HG03280 (cell line): Measurements from ENCODE around the gene SH3PXD2A.
"Not testable (repeated sequence)": the region's sequence is repeated elsewhere in the genome, so short reads cannot be mapped to it uniquely, and the experiment has no call there.

Experiments used
- ATAC-seq: cut with Tn5 transposase; IDR thresholded peaks from one replicate; pipeline ENCODE4 v1.9.1; 2021; ENCODE audit warnings: mild to moderate bottlenecking, moderate library complexity; ENCODE audit not compliant: unreplicated experiment

The SH3PXD2A gene

GRCh38 chr10:103851261-103851660 is 4.1 kb downstream of the SH3PXD2A start:
- no peak for ATAC-seq

DNA sequence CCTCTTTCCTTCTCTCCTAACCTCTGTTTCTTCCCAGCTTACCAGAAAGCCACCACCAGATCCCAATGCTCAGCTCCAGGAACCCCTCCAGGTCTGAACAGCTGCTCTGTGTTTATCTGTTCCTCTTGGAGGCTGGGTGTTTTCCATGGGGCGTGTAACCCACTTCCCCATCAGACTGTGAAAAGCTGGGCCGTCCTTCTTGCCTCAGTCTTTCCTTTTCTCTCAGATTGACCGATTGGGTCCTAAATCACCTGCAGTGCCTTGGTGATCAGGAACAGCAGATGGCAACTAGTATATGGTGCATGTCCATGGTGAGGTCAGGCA is 4.8 kb downstream of the SH3PXD2A start:
- no peak for ATAC-seq

DNA sequence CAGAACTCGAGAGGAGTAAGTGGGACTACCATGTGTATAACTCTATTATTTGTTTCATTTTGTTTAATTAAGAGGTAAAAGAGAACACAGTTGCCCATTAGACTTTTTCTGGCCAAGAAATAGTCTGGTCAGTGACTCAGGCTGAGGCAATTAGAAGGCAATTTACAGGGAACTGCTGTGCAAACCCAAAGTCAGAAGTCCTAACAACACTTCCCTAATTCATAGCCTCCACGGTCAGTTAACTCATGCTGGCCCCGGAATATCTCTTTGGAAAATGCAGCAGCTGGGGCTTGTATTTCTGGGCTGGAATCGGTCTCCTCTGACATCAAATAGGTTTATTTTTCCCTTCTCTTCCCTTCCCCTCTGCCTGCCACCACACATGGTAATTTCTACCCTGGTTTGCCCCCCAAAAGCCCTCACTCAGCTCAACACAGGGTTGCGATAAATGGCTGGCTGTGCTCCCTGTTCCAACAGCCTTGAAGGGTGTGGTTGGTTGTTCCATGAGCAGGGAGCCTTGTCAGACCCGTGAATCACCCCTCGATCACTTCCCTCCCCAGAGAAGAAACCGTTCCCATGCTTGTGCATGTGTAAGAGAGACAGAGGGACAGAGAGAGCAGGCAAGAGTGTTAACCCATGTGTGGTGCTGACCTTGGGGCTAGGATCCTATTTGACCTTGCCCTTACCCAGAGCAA is 5.3 kb downstream of the SH3PXD2A start:
- no peak for ATAC-seq

DNA sequence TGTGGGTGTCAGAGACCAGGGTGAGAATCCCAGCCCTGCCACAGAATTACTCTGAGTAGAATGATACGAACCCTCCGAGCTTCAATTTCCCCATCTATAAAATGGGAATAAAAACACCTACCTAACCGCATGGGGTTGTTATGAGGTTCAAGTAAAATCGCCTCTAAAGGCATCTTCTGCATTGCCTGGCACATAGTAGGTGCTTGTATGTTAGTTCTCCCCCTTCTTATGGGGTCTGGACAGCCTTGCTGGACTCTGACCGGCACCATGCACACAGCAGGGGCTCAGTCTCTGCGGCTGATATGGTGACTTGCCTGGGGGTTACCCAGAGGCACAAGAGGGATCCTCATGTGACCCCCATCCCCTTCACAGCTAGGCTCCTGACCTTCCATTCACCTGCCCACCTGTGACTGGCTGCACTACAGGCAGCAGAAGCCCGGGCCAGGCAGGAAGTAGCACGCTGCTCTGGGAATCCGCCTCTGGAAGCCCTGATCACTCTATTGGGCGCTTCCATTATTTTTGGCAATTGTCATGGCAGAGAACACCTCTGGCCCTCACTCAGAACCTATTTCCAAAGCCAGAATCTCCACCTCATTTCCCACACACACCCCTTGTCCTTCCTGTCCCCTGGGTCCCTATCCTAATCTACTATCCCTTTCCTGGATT is 6.0 kb downstream of the SH3PXD2A start:
- no peak for ATAC-seq

DNA sequence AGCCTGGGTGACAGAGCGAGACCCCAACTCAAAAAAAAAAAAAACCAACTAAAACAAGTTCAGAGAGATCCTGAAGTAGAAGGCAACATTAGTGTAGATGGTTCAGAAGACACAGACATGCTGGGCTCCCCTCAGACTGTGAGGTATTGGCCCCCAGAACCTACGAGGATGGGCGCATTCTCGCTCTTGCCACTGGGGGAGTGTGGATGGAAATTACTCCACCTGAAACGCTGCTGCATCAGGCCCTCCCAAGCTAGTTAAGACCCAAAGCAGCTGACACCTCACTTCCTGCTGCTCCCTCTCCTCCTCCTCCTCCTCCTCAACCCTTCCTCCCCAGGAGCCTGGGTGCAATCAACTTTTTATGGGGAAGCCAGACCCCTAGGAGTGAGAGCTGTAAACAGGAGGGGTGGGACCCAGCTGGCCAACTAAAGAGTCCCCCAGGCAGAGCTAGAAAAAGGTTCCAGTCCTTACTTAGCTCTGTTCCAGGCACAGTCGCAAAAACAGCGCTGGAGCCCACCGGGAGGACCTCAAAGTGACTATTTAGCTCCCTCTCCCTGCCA is 7.4 kb downstream of the SH3PXD2A start:
- ATAC-seq: no peak

DNA sequence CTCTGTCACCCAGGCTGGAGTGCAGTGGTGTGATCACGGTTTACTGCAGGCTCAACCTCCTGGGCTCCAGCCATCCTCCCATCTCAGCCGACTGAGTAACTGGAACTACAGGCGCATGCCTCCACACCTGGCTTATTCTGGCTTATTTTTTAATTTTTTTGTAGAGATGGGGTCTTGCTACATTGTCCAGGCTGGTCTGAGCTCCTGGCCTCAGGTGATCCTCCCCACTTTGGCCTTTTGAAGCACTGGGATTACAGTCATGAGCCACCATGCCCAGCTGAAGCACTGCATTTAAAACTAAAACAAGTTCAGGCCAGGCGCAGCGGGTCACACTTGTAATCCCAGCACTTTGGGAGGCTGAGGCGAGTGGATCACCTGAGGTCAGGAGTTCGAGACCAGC is 8.0 kb downstream of the SH3PXD2A start:
- ATAC-seq: no peak

DNA sequence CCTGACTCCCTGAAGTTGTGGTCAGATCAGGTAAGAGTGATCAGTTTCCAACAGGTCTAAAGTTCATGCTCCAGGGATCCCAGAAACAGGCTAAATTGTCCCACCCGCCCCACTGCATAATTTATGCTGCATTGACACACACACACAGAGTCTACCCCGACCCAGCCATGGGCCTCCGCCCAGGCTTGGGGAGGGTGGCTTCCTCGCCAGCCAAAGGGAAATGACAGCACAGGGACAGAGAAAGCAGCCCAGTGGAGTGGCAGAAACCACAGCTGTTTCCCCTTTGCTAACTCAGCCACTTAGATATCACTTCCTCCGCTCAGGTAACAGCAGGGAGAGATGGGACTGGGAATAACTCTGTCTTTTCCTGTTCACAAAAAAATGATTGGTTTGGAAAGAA is 9.4 kb downstream of the SH3PXD2A start:
- ATAC-seq: no peak

GRCh38 chr10:103845346-103845745 is 10.0 kb downstream of the SH3PXD2A start:
- ATAC-seq: not testable (repeated sequence)

GRCh38 chr10:103843854-103844570 is 11.4 kb downstream of the SH3PXD2A start:
- ATAC-seq: no peak

DNA sequence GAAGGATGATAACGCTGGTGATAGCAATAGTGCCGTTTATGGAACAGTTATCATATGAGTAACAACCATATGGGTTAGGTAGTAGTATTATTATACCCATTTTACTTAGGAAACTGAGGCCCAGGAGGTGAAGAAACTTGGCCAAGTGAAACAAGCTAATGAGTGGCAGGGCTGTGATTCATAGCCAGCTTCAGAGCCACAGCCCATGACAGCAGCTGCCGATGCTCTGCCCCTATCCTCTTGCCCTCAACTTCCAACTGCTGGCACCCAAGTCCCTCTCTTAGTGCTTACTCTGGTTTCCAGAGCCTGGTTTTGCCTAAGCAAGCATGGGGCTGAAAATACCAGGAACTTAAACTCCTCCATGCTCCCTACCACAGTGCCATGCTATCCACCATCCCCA is 12.3 kb downstream of the SH3PXD2A start:
- ATAC-seq: no peak

DNA sequence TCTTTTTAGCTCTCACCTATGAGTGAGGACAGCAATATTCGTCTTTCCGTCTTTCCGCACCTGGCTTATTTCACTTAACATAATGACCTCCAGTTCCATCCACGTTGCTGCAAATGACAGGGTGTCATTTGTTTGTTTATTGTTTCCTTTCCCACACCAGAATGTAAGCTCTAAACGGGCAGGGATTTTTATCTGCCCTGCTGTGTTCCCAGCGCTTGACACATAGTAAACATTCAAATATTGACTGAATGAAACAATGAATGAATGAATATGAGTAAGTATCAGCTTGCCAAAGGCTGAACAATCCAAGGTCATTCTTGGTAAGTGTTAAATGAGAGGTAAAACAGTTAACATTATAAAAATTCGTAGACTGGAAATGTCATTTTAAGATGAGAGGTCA is 12.8 kb downstream of the SH3PXD2A start:
- ATAC-seq: no peak

DNA sequence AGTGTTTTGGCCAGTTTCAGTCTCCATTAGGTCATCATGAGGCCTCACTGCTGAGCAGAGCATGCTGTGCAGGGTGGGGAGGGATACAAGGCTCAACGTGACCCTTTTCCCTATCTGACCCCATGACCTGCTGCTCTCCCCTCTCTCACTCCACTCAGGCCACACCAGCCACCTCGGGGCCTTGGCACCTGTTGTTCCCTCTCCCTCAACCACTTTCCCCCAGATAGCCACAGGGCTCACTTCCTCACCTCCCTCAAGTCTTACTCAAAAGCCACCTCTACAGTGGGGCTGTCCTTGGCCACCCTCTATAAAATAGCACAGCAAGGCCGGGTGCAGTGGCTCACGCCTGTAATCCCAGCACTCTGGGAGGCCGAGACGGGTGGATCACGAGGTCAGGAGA is 13.9 kb downstream of the SH3PXD2A start:
- no peak for ATAC-seq

DNA sequence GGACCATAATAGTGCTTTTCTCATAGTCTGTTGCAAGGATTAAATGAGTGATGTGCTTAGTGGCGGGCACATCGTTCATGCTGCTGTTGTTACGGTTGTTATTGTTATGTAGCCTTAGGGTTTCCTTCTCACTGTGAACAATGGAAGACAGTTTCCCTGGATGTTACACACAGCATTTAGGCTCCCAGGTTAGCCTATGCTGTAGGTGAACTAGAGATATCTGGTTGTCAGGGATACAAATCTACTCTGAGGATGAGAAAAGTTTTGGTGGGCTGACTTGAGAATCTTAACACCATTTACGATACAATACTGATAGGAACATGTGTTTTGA is 14.7 kb downstream of the SH3PXD2A start:
- ATAC-seq: no peak

DNA sequence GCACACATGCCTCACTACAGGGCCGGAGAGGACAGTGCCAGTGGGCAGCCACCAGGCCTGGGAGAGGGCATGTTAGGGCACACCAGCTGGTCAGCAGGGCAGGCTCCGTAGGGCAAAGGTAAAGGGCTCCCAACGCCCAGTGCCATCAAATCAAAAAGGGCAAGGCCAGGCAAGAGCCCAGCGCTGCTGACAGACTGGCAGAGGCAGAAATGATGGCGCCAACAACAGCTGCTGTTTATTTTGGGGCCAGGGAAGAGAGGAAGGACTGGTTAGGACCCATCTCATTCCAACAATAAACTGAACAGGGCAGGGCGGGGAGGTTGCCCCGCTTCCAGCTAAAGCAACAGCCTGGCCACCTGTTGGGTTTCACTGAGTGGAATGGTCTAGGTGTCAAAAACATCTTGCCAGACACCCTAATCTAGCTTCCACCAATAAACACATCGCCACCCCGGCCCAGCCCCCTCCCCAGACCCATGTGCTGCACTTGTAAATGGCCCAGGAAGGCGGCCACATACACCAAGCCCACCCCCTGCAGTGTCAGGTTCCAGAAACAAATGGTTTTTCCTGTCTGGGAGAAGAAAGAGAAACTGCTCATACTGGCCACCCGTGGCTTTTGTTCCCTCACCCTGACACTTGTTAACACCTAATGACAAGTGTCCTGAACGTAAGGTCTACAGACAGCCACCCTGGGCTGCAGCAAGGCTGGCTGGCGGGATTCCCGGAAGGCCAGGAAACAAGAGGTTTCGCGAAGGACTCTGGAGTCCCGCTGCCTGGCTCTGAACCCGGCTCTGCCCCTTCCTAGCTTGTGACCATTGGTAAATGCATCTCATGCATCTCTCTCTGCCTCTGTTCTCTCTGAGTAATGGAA is 15.3 kb downstream of the SH3PXD2A start:
- no peak for ATAC-seq

- no peak for ATAC-seq
These were observed 15.9 kb downstream of the SH3PXD2A start for GRCh38 chr10:103839519-103839871.

- no peak for ATAC-seq
These were observed 16.4 kb downstream of the SH3PXD2A start for GRCh38 chr10:103838862-103839518.

- no peak for ATAC-seq
These were observed 17.3 kb downstream of the SH3PXD2A start for GRCh38 chr10:103838070-103838395.

GRCh38 chr10:103837370-103838069 is 17.9 kb downstream of the SH3PXD2A start:
- no peak for ATAC-seq

DNA sequence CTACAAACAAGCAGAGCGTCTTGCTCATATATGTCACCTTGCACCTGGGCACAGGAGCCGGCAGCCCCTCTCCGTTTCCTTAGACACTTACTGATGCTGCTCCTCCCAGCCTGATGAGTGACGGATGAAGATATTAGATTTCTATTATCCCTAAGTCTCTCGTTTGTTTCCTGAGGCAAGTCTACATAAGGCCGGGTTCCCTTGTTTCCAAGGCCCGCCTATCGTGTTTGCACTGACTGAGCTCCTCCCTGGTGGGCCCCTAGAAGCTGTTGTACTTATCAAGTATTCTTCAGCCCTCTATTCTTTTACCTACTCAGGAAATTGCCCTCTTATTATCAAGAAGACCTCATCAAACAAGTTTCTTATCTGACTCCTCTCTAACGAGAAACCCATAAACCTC is 18.5 kb downstream of the SH3PXD2A start:
- ATAC-seq: no peak

DNA sequence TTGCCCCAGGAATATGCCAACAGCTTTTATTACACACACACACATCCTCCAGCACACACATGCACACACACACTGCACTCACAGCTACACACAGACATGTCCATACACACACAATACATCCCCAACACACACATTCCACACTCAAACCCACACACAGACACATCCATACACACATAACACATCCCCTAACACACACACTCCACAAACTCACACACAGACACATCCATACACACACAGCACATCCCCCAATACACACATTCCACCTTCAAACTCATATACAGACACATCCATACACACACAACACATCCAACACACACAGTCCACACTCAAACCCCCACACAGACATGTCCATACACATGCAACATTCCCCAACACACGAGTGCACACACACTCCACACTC is 19.1 kb downstream of the SH3PXD2A start:
- no peak for ATAC-seq
